Tibial nerve (tissue), 4 donors: ENCODE data around the gene PYGM.

ENCODE experiments used
- EP300 ChIP-seq, 2 donors: sonication (generic); formaldehyde crosslinking; IDR thresholded peaks; one replicate each; pipeline ENCODE4 v1.6.1; 2017; ENCODE audit warnings: antibody characterized with exemption in 2 of 2, mild to moderate bottlenecking in 1 of 2
- POLR2A ChIP-seq, 2 donors: fragments of 450-650 bp; IDR thresholded peaks; one replicate each; pipeline ENCODE4 v1.6.1; 2017; ENCODE audit warnings: antibody characterized with exemption in 2 of 2, mild to moderate bottlenecking in 2 of 2, moderate library complexity in 2 of 2
- TF ChIP-seq, protein P1 (sequence below), 5 experiments: fragments of 200-600 bp in 3 of 5; fragments of 450-650 bp in 2 of 5; sonication (generic) in 3 of 5; IDR thresholded peaks; one replicate each; pipeline ENCODE4 v1.5.1; 2016 to 2019; ENCODE audit warnings: antibody characterized with exemption in 5 of 5, mild to moderate bottlenecking in 3 of 5, moderate library complexity in 2 of 5

DNA sequence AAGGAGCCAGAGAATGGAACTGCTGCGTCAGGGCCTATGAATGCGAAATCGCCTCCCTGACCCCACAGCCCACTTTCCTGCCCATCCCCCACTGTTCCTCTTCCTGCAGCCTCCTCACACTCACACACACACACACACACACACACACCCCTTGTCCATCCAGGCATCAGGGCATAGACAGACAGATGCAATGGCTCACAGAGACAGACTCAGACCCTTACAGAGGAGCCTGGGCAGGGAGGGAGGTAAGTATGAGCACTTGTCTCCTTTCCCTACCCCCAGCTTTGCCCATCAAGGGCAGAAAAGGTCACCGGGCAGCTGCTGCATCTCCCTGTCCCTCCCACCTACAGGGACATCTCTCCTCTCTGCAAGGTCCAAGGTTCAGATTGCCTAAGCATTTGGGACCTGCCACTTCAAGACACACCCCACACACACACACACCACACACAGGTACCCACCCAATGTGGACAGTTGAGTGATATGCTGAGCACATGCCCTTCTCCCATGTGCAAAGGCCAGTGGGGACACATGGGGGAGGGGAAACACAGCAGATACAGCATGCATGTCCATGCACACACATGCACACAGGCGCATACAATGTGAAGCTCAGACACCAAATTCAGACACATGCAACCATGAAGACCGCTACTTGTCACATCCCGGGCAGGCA, 34.8 kb downstream of the PYGM start:
- TF ChIP-seq, protein P1, sequence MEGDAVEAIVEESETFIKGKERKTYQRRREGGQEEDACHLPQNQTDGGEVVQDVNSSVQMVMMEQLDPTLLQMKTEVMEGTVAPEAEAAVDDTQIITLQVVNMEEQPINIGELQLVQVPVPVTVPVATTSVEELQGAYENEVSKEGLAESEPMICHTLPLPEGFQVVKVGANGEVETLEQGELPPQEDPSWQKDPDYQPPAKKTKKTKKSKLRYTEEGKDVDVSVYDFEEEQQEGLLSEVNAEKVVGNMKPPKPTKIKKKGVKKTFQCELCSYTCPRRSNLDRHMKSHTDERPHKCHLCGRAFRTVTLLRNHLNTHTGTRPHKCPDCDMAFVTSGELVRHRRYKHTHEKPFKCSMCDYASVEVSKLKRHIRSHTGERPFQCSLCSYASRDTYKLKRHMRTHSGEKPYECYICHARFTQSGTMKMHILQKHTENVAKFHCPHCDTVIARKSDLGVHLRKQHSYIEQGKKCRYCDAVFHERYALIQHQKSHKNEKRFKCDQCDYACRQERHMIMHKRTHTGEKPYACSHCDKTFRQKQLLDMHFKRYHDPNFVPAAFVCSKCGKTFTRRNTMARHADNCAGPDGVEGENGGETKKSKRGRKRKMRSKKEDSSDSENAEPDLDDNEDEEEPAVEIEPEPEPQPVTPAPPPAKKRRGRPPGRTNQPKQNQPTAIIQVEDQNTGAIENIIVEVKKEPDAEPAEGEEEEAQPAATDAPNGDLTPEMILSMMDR (IDR thresholded peaks at IDR 0.05): no peak
- TF ChIP-seq POLR2A (IDR thresholded peaks at IDR 0.05) (no peak), EP300 (IDR thresholded peaks at IDR 0.05) (no peak)
